GM12878 (cell line): ENCODE data around the gene METTL9. TPM values are rescaled to one million over a fixed set of nuclear protein-coding genes. Genes with fewer than 3 reads are reported as not detected.

Experiments
- ATAC-seq: fragments of 200-7000 bp; cut with Tn5 transposase; 3 replicates; pipeline ENCODE4 v1.9.1; 2020; ENCODE audit warnings: mild to moderate bottlenecking, moderate library complexity
- BruUV-seq: library from RNA; stranded (reverse); fragments of 400-500 nt; replicated peaks from 2 replicates; lab custom pipeline; 2021; lab: Mats Ljungman, UMichigan
- CTCF ChIA-PET: fragments of 300-600 bp; sonication (Branson Sonifier 250); formaldehyde crosslinking; extraction: SDS; loops from one replicate; lab custom pipeline; 2021; ENCODE audit warnings: inconsistent platforms; lab: Yijun Ruan, JAX
- POLR2A ChIA-PET: fragments of 350-600 bp; formaldehyde crosslinking; extraction: SDS; loops from one replicate; lab custom pipeline; 2021; ENCODE audit warnings: inconsistent platforms; lab: Charles Lee
- RAD21 ChIA-PET: fragments of 300-600 bp; sonication (Branson Sonifier 250); formaldehyde crosslinking; loops from one replicate; lab custom pipeline; 2023; ENCODE audit warnings: antibody characterized with exemption; ENCODE audit not compliant: unreplicated experiment; lab: Charles Lee
- SMC1A ChIA-PET: fragments of 300-600 bp; sonication (Branson Sonifier 250); formaldehyde crosslinking; loops from one replicate; lab custom pipeline; 2023; ENCODE audit not compliant: unreplicated experiment, uncharacterized antibody; lab: Charles Lee
- DNase-seq: peaks from one replicate; pipeline ENCODE4 v3.0.0-alpha.2; 2011; ENCODE audit warnings: low read depth, low spot score
- FAIRE-seq: peaks from 3 replicates; lab custom pipeline; 2011; peaks lifted over from hg19 to GRCh38; lab: Jason Lieb, UNC
- H2AFZ ChIP-seq: 2 replicates; pipeline ENCODE4 v1.6.0; 2011; ENCODE audit warnings: low read depth, low read length, control low read depth; ENCODE audit not compliant: control insufficient read depth
- H3K27ac ChIP-seq: 2 replicates; pipeline ENCODE4 v1.5.1; 2011; ENCODE audit warnings: control low read depth; ENCODE audit not compliant: control insufficient read depth, insufficient read depth
- H3K27me3 ChIP-seq, 2 experiments: replicated peaks in 1 of 2; 2 replicates each; pipeline versions ENCODE4 v1.6.0 to v1.6.1; 2011; ENCODE audit warnings: low read length in 1 of 2; ENCODE audit not compliant: control insufficient read depth in 2 of 2, insufficient read depth in 2 of 2
- H3K36me3 ChIP-seq, 2 experiments: 2 replicates each; pipeline ENCODE4 v1.5.1; 2011; ENCODE audit warnings: low read length in 1 of 2; ENCODE audit not compliant: control insufficient read depth in 2 of 2, insufficient read depth in 2 of 2
- H3K4me1 ChIP-seq: 2 replicates; pipeline ENCODE4 v1.6.1; 2011; ENCODE audit warnings: mild to moderate bottlenecking, low read length, moderate library complexity, mixed read lengths; ENCODE audit not compliant: control insufficient read depth, insufficient read depth
- H3K4me2 ChIP-seq: 2 replicates; pipeline ENCODE4 v1.6.0; 2011; ENCODE audit warnings: control low read depth; ENCODE audit not compliant: control insufficient read depth, insufficient read depth
- H3K4me3 ChIP-seq: fragments of 200-600 bp; sonication (generic); 2 replicates; pipeline ENCODE4 v1.5.1; 2016
- H3K79me2 ChIP-seq: 2 replicates; pipeline ENCODE4 v1.6.0; 2011; ENCODE audit warnings: low read length; ENCODE audit not compliant: control insufficient read depth, insufficient read depth
- H3K9ac ChIP-seq: 2 replicates; pipeline ENCODE4 v1.8.0; 2011; ENCODE audit warnings: low read length, control low read depth, mixed read lengths; ENCODE audit not compliant: control insufficient read depth, insufficient read depth
- H3K9me3 ChIP-seq: replicated peaks from 3 replicates; pipeline ENCODE4 v1.5.1; 2011; ENCODE audit warnings: mild to moderate bottlenecking, low read length; ENCODE audit not compliant: control insufficient read depth, insufficient read depth
- H4K20me1 ChIP-seq: 2 replicates; pipeline ENCODE4 v1.6.0; 2011; ENCODE audit not compliant: control insufficient read depth, insufficient read depth
- CBFB ChIP-seq: IDR thresholded peaks from 2 replicates; pipeline ENCODE4 v1.6.1; 2016; ENCODE audit warnings: antibody characterized with exemption, low read depth
- CHD1 ChIP-seq: IDR thresholded peaks from 2 replicates; pipeline ENCODE4 v1.6.1; 2012; ENCODE audit warnings: low read depth, low read length, improper control_type of control experiment
- E2F8 ChIP-seq: fragments of 450-650 bp; IDR thresholded peaks from 2 replicates; pipeline ENCODE4 v1.6.1; 2018; ENCODE audit warnings: mild to moderate bottlenecking, low read depth, moderate library complexity; ENCODE audit not compliant: partially characterized antibody
- EED ChIP-seq: sonication (generic); IDR thresholded peaks from 2 replicates; pipeline ENCODE4 v1.6.1; 2016; ENCODE audit warnings: antibody characterized with exemption, low read depth
- ESRRA ChIP-seq: IDR thresholded peaks from 2 replicates; pipeline ENCODE4 v1.6.1; 2012; ENCODE audit warnings: mild to moderate bottlenecking, low read length, improper control_type of control experiment
- FOXM1 ChIP-seq: IDR thresholded peaks from 2 replicates; pipeline ENCODE4 v1.6.1; 2012; ENCODE audit warnings: low read depth, mild to moderate bottlenecking, inconsistent platforms, low read length, moderate library complexity
- HCFC1 ChIP-seq: fragments of 150-350 bp; IDR thresholded peaks from 2 replicates; pipeline ENCODE4 v1.6.1; 2014; ENCODE audit warnings: low read length
- HDAC2 ChIP-seq: fragments of 200-600 bp; sonication (generic); IDR thresholded peaks from 2 replicates; pipeline ENCODE4 v1.6.1; 2017
- MEF2A ChIP-seq: IDR thresholded peaks from 2 replicates; pipeline ENCODE4 v1.6.1; 2011; ENCODE audit warnings: low read depth, mild to moderate bottlenecking, low read length, moderate library complexity; ENCODE audit not compliant: insufficient read depth
- PAX5 ChIP-seq: IDR thresholded peaks from 2 replicates; pipeline ENCODE4 v1.6.1; 2011; ENCODE audit warnings: low read depth, low read length, borderline replicate concordance
- POLR2AphosphoS2 ChIP-seq: IDR thresholded peaks from 2 replicates; pipeline ENCODE4 v1.6.1; 2011; ENCODE audit warnings: low read depth, mild to moderate bottlenecking, low read length, improper control_type of control experiment, moderate library complexity
- TAF1 ChIP-seq: IDR thresholded peaks from 2 replicates; pipeline ENCODE4 v1.6.1; 2011; ENCODE audit warnings: mild to moderate bottlenecking, low read depth, low read length, borderline replicate concordance
- ZNF207 ChIP-seq: fragments of 450-650 bp; IDR thresholded peaks from 2 replicates; pipeline ENCODE4 v1.6.1; 2014; ENCODE audit warnings: antibody characterized with exemption, mild to moderate bottlenecking, borderline replicate concordance
- ZNF274 ChIP-seq: IDR thresholded peaks from one replicate; pipeline ENCODE4 v1.8.0; 2011; ENCODE audit not compliant: insufficient read length, insufficient read depth
- WGBS: methylation state at CpG from one replicate; pipeline ENCODE4 v1.1.6; 2016; ENCODE audit warnings: low lambda C conversion rate; ENCODE audit not compliant: insufficient replicate concordance, insufficient coverage; ENCODE audit errors: missing lambda C conversion rate; 5-methylcytosine and 5-hydroxymethylcytosine counted together
- in situ Hi-C: fragments of 300-500 bp; cut with MboI; formaldehyde crosslinking; loops from 9 replicates; pipeline ENCODE4 v1.14.3; 2018; ENCODE audit warnings: mixed read lengths
- intact Hi-C: fragments of 100-400 bp; cut with micrococcal nuclease; formaldehyde crosslinking; loops from one replicate; pipeline ENCODE4 v1.14.2; 2022; ENCODE audit not compliant: unreplicated experiment
- polyA plus RNA-seq, 11 experiments: library from polyadenylated mRNA; depleted of rRNA in 4 of 11; unstranded in 6 of 11; stranded (reverse) in 5 of 11; fragments of >200 nt; fragmentation: Nextera tagmentation in 4 of 11; fragmentation: Illumina TruSeq in 1 of 11; extraction: Ambion mirVana in 4 of 11; extraction: Trizol in 1 of 11; gene quantifications; 1 replicate in 1 of 11; 2 replicates in 10 of 11; pipeline versions ENCODE4 v1.2.1 to v1.2.3, GENCODE V29; 2011 to 2016; ENCODE audit warnings: inconsistent platforms in 2 of 11, missing spikeins in 2 of 11, low read depth in 1 of 11
- total RNA-seq, 4 experiments: library from RNA; depleted of rRNA in 3 of 4; stranded (reverse); fragments of >200 nt in 3 of 4; fragmentation: Illumina TruSeq in 1 of 4; extraction: Trizol in 1 of 4; gene quantifications; 2 replicates each; pipeline versions ENCODE4 v1.2.1 to v1.2.3, GENCODE V29; 2013 to 2021
- TF ChIP-seq, protein P1 (sequence below): fragments of 450-650 bp; IDR thresholded peaks from 2 replicates; pipeline ENCODE4 v1.6.1; 2016; ENCODE audit warnings: mild to moderate bottlenecking, moderate library complexity, borderline replicate concordance
- TF ChIP-seq, protein P2 (sequence below): fragments of 450-650 bp; formaldehyde crosslinking; IDR thresholded peaks from 2 replicates; pipeline ENCODE4 v1.4.0; 2020; ENCODE audit warnings: mild to moderate bottlenecking, moderate library complexity

METTL9 gene
- total and polyA plus RNA-seq, 10 of the 15 experiments (the other 5 are each of a cell fraction or from before 2014, with no cell fraction given) = 19.4 to 119 (median 101) TPM

DNA sequence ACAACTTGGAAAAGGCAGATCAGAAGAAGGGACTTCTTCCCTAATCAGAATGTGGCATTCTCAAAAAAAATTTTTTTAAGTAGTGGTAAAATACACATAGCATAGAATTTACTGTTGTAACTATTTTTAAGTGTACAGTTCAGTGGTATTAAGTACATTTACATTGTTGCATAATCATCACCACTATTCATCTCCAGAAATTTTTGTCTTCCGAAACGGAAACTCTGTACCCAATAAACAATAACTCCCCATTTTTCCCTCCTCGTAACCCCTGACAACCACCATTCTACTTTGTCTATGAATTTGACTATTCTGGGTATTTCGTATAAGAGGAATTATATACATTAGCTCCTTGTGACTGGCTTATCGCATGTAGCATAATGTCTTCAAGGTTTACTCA, 18.9 kb downstream of the METTL9 start:
- Histone ChIP-seq H3K4me3 (no peak overlapping the region), H3K79me2 (no peaks in the 10 kb centered on the region; the same call in 1 of the 2 replicates), H3K4me2 (no peak overlapping the region), H4K20me1 (no peaks in the 10 kb centered on the region), H3K9ac (no peak overlapping the region), H3K36me3 (no peaks in the 10 kb centered on the region; a peak in 2 of 4 replicates), H2AFZ (no peak overlapping the region), H3K9me3 (no peaks in the 10 kb centered on the region), H3K27me3 (no peaks in the 10 kb centered on the region), H3K27ac (no peak overlapping the region), H3K4me1 (peaks cover 5% of the 10 kb centered on the region; the same call in 1 of the 2 replicates)
- FAIRE-seq (no peak), ATAC-seq (no peak), DNase-seq (no peak)
- WGBS = 97% methylated on average over 5 of the region's 5 CpGs
- in situ Hi-C loops (no loop called here), intact Hi-C loops (no loop called here)
- ChIA-PET POLR2A (no interaction called here), RAD21 (no interaction called here), CTCF (no interaction called here), SMC1A (no interaction called here)
- no TSS peak for BruUV-seq
- TF ChIP-seq PAX5 = no peak
- TF ChIP-seq ZNF207 = no peak
- TF ChIP-seq CHD1 = no peak
- no peak for TF ChIP-seq EED
- no peak for TF ChIP-seq TAF1
- no peak for TF ChIP-seq HDAC2
- no peak for TF ChIP-seq POLR2AphosphoS2
- TF ChIP-seq E2F8 = no peak
- TF ChIP-seq ESRRA = no peak
- TF ChIP-seq MEF2A = no peak
- no peak for TF ChIP-seq ZNF274
- TF ChIP-seq, protein P1, sequence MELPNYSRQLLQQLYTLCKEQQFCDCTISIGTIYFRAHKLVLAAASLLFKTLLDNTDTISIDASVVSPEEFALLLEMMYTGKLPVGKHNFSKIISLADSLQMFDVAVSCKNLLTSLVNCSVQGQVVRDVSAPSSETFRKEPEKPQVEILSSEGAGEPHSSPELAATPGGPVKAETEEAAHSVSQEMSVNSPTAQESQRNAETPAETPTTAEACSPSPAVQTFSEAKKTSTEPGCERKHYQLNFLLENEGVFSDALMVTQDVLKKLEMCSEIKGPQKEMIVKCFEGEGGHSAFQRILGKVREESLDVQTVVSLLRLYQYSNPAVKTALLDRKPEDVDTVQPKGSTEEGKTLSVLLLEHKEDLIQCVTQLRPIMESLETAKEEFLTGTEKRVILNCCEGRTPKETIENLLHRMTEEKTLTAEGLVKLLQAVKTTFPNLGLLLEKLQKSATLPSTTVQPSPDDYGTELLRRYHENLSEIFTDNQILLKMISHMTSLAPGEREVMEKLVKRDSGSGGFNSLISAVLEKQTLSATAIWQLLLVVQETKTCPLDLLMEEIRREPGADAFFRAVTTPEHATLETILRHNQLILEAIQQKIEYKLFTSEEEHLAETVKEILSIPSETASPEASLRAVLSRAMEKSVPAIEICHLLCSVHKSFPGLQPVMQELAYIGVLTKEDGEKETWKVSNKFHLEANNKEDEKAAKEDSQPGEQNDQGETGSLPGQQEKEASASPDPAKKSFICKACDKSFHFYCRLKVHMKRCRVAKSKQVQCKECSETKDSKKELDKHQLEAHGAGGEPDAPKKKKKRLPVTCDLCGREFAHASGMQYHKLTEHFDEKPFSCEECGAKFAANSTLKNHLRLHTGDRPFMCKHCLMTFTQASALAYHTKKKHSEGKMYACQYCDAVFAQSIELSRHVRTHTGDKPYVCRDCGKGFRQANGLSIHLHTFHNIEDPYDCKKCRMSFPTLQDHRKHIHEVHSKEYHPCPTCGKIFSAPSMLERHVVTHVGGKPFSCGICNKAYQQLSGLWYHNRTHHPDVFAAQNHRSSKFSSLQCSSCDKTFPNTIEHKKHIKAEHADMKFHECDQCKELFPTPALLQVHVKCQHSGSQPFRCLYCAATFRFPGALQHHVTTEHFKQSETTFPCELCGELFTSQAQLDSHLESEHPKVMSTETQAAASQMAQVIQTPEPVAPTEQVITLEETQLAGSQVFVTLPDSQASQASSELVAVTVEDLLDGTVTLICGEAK = no peak
- TF ChIP-seq FOXM1 = no peak
- TF ChIP-seq, protein P2, sequence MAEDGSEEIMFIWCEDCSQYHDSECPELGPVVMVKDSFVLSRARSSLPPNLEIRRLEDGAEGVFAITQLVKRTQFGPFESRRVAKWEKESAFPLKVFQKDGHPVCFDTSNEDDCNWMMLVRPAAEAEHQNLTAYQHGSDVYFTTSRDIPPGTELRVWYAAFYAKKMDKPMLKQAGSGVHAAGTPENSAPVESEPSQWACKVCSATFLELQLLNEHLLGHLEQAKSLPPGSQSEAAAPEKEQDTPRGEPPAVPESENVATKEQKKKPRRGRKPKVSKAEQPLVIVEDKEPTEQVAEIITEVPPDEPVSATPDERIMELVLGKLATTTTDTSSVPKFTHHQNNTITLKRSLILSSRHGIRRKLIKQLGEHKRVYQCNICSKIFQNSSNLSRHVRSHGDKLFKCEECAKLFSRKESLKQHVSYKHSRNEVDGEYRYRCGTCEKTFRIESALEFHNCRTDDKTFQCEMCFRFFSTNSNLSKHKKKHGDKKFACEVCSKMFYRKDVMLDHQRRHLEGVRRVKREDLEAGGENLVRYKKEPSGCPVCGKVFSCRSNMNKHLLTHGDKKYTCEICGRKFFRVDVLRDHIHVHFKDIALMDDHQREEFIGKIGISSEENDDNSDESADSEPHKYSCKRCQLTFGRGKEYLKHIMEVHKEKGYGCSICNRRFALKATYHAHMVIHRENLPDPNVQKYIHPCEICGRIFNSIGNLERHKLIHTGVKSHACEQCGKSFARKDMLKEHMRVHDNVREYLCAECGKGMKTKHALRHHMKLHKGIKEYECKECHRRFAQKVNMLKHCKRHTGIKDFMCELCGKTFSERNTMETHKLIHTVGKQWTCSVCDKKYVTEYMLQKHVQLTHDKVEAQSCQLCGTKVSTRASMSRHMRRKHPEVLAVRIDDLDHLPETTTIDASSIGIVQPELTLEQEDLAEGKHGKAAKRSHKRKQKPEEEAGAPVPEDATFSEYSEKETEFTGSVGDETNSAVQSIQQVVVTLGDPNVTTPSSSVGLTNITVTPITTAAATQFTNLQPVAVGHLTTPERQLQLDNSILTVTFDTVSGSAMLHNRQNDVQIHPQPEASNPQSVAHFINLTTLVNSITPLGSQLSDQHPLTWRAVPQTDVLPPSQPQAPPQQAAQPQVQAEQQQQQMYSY (CRISPR knock-in tag) = no peak
- TF ChIP-seq HCFC1 = no peak
- no peak for TF ChIP-seq CBFB
